GM18505 (cell line): ENCODE results near the gene RHOH.
A peak's percentile ranks its signal among the peaks of the same experiment; 100 is the strongest.

Experiments
- ATAC-seq: cut with Tn5 transposase; IDR thresholded peaks from one replicate; pipeline ENCODE4 v1.9.1; 2021; ENCODE audit not compliant: unreplicated experiment
- POLR2A ChIP-seq: IDR thresholded peaks from 4 replicates; pipeline ENCODE4 v1.6.1; 2011; ENCODE audit warnings: borderline replicate concordance; ENCODE audit not compliant: insufficient read depth, insufficient read length; ENCODE audit errors: extremely low read depth

The RHOH gene

DNA sequence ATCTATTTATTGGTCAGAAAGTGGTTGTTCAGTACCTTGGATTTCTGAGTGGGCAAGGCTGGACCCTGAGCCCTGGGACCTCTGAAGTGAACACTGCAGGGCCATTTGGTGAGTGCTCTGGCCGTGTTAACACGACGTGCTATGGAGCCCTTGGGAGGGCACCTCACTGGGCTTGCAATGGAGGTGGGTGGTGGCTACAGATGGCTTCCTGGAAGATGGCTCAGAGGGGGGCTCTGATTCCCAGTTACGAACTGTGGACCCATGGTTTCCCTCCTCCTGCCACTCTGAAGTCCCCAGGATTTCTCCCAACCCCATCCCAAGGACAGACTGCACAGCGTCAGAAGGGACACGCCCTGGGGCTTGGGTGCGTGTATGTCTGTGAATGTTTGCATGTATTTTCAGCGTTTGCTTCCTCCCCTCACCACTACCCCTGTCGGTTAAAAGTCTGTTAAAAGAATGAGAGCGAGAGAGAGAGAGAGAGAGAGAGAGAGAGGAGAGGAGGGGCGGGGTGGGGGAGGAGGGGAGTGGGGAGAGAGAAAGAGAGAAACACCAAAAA, 3.7 kb upstream of the RHOH start:
- ATAC-seq, result peak; percentile 31
- TF ChIP-seq POLR2A, result peak; percentile 58

DNA sequence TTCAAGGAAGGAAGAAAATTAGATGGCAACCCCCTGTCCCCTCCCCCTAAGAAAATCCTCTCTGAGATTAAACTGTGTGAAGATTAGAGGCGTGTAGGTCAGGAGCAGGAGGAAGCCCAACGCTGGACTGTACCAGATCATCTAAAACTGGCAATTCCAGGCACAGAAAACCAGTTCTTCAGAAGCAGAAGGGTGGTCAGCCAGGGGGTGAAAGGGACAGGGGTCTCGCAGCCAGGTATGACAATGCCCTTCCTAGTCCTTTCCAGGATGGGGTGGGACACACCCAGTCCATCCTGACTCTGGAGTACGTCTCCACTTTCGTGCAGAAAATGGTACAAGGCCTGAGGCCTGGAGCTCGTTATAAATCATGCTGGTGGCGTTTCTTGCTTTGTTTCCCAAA, 3.3 kb upstream of the RHOH start:
- no peak for TF ChIP-seq POLR2A
- no peak for ATAC-seq

DNA sequence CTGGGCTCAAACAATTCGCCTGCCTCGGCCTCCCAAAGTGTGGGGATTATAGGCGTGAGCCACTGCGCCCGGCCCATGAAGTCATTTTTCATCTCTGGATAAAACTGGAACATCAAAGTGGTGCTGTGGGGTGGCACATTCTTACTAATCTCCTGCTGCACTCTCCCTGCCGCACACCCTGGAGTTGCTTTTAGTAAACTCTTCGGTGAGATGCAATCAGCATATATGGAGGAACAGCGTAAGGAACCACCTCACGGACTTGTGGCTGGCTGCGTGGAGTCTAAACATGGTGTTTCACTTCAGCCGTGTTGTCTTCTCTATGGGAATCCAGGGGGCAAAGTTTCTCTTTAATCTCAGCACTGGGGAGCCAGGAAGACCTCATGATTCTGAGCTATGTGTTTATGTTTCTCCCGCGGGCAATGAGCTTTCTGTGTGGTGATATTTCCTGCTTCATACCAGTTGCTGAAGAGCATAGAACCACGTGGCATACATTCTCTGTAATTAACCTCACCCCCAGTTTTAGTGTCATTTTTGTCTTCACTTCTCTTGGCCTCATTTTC, 2.1 kb upstream of the RHOH start:
- ATAC-seq, result no peak
- peak; percentile 74 for TF ChIP-seq POLR2A

DNA sequence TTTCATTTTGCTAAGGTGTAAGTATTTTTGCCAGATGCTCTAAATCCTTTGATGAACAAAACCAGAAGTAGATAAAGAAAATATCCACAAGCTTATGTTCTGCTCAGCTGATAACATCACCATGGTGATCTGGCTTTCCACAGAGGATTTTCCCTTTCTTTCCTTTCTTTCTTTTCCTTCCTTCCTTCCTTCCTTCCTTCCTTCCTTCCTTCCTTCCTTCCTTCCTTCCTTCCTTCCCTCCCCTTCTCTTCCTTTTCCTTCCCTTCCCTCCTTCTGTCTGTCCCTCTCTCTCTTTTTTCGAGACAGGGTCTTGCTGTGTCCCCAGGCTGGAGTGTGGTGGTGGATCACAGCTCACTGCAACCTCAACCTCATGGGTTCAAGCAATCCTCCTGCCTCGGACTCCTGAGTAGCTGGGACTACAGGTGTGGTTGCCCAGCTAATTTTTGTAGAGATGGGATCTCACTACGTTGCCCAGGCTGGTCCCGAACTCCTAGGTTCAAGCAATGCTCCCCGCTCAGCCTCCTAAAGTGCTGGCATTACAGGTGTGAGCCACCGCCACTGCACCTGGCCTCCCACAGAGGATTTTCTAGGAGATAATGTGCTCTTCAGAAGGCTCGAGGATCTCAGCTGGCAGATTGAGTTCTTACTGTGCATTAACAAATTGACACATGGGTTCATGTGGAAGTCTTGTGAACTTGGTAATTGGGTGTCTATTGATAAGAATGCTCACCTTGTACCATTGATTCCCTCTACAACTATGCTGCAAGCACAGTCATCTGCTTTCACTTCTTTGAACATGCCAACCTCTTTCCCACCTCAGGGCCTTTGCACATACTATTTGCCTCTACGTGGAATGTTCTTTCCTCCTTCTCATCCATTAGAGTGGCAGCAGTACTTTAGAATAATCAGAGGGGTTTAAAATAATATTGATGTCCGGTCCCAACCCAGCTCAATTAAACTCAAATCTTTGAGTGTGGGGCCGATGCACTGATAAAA, 1.4 kb upstream of the RHOH start:
- ATAC-seq, result no peak
- TF ChIP-seq POLR2A, result no peak

DNA sequence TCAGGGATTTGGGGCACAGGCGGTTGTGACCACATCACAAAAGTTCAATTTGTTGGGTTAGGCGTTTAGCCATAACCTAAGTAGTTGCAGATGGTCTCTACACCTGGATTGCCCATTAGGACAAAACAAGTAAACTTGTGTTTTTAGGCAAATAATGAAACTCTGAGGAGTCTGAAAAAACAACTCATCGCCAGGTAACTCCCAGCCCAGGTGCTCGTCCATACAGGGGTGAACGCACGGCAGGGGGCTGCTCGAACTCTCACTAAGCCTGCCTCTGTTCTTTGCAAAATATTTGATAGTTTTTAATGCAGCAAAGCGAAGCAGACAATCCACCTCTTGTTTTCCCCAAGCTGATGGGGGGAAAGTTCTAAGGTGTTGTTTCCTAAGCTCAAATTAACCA, 559 bp upstream of the RHOH start:
- no peak for TF ChIP-seq POLR2A
- no peak for ATAC-seq

DNA sequence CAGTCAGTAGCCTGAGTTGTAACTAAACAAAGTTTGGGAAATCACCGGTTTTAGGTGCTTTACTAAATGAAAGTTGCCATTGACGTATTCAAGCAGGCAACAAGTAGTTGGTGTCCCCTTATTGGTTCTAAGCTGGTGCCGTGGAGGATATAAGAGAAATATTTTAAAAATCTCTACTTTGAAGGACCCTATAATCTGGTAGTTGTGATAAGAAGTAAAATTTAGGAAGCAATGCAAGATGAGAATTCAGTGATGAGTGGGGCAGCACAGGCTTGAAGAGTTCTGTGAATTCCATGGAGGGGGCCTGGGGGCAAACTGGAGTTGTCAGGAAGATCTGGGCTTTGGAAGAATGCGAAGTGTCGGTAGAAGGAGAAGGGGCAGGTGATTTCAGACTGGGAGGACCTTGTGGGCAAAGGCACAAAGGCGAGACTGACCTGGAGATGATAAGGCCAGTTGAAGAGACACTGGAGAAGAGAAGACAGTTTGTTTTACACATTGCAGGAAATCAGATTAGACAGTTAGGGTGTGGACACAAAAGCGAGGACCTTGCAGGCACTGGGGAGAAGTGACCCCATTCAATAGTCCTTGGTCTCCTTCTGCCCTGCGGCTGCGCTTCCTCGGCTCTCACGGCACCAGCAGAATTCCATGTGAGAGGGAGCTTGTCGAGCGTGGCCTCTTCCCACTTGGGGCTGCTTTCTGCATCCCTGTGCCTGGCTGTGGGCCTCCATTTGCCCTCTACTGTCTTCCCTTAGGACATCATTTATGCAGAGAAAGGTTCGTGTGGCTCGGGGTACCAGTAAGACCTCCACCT, 1.3 kb downstream of the RHOH start:
- ATAC-seq, result no peak
- TF ChIP-seq POLR2A, result peak; percentile 54

DNA sequence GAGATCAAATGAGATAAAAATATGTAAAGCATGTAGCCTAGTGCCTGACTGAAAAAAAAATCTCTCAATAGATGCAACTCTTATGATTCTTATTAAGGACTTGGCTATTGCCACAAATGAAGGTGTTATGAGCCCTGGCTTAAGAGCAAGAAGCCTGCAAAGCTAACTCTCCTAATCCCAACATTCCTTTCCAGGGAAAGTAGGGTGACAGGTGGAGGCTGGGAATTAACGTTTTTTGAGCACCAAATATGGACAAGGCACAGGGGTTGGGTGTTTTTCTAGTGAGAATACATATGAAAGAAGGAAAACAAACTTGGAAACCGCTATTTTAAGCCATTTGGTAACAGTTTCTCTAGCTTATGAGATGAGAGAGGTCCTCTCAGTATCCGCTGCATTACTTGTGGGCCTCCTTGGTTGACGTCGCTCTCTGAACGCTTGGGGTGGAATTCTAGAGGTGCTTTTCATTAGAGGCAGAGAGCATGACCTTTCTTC, 2.4 kb downstream of the RHOH start:
- ATAC-seq, result no peak
- peak; percentile 23 for TF ChIP-seq POLR2A

DNA sequence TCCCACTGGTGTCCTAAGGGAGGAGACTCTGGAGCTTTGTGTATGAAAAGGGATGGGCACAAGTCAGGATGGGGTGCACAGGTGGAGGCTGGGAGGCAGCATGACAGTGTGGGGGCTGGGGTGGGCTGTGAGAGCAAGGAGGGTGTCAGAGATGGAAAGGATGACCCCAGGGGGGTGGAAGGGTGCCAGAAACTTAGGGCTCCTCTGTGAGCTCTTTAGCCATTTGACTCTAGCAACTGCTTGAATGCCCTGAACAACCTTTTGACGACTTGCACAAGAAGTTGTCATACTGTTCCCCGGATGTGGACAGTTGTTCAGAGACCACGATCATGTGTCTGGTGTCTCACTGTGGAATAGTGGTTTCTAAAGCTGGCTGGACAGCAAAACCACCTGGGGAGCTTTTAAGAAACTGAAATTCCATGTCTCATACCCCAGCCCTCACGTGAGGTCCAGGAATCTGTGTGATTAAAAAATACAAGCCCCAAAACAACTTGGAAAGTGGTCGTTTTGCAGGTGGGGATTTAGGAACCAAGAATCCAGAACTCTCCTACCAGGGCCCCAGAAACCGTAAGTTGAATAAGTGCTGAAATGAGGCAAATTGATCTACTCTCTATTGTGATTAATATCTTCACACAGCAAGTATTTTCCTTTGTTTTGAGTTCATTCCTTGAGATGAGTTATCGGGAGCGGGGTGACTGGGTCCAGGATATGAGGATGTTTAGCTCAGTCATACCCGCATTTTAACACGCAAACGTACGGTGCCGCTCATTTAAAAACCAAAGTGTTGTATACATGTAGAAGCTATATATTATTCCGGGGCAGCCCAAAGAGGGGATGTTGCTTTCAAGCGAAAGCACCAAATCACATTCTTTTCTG, 3.4 kb downstream of the RHOH start:
- ATAC-seq, result peak; percentile 45
- TF ChIP-seq POLR2A, result peak; percentile 83

DNA sequence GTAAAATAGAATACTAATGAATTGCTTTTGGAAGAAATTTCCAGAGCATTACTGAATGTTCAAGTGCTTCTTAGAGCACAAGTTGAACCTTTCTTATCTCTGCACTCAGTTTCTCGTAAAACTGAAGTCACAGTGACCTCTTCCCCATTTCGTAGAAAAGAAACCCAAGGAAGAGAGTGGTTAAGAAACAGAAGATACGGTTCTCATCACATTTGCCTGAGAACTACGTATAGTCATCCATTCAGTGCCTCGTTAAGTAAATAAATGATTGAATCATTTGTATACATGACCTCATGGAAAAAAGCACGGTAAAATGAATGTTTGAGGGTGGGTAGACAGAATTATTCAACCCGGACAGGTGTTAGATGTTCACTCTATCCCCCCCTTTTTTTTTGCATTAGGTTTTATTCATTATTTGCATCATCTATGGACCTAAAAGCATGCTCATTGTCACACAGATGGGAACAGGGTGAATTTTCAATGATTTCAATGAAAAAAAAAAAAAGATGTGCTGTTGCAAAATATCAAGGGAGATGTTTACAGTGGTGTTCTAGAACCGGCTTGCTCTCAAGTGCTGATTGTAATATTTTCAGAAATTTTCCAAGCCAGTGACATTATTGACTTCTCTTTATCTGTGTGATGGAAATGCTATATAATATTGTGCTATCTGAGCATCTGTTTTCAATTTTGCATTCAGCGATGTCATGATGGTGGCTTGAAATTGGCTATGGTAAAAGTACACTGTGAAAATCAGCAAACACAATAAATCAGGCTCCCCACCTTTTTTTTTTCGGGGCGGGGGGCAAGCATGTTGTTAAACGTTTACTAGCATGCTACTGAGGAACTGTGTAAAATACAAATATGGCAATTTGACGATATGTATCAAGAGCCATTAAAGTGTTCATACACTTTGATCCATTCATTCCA, 4.3 kb downstream of the RHOH start:
- peak; percentile 38 for TF ChIP-seq POLR2A
- ATAC-seq, result no peak

DNA sequence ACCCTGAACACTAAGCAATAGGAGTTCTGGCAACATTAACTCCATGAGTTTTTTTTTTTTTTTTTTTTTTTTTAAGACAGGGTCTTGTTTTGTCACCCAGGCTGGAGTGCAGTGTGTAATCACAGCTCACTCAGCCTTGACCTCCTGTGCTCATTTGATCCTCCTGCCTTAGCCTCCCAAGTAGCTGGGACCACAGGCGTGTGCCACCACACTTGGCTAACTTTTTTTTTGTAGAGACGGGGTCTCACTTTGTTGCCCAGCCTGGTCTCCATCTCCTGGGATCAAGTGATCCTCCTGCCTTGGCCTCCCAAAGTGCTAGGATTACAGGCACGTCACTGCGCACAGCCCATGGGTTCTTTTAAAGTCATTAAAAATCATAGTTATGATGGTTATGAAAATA, 5.1 kb downstream of the RHOH start:
- ATAC-seq, result no peak
- no peak for TF ChIP-seq POLR2A

DNA sequence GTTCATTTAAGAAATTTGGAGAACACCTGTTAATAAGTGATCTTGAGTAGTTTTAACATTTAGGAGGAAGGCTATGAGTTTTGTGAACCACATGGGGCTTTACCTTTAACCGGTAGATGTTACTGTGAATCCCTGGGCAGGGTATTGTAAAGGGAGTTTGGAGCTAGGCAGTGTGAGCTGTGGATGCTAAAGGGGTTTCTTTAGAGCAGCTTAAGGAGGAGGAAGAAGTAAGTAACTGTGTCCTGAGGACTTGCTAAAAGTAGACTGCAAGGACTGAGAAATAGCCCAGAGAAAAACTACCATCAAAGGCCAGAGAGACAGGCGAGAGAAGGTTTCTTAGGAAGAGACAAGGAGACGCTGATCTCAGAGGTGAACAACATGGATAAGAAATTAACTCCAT, 5.6 kb downstream of the RHOH start:
- ATAC-seq, result no peak
- TF ChIP-seq POLR2A, result no peak

DNA sequence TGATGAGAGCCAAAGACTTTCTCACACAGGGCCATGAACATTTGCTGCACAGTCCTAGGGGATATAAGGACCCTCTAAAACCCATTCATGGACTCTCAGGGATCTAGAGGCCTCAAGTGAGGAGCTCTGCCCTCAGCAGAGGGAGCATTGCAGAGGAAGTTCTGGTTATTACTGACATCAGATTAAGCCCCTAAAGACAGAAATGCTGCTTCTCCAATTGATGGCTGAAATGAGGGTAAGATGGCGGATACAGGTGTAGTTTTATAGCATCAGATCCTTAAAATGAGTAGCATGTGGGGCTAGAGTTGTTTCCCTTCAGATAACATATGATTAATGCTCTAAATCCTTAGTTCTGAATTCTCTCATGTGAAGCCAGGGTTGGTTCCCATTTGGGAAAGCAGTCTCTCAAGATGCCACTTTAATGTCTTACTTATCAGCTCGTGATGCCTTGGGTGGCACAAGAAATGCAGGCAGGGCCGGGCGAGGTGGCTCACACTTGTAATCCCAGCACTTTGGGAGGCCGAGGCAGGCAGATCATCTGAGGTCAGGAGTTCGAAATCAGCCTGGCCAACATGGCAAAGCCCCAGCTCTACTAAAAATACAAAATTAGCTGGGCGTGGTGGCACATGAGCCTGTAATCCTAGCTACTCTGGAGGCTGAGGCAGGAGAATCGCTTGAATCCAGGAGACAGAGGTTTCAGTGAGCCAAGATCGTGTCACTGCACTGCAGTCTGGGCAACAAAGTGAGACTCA, 7.9 kb downstream of the RHOH start:
- TF ChIP-seq POLR2A, result no peak
- ATAC-seq, result no peak
